Measurements from ENCODE around the gene GJB6.

The GJB6 gene

DNA sequence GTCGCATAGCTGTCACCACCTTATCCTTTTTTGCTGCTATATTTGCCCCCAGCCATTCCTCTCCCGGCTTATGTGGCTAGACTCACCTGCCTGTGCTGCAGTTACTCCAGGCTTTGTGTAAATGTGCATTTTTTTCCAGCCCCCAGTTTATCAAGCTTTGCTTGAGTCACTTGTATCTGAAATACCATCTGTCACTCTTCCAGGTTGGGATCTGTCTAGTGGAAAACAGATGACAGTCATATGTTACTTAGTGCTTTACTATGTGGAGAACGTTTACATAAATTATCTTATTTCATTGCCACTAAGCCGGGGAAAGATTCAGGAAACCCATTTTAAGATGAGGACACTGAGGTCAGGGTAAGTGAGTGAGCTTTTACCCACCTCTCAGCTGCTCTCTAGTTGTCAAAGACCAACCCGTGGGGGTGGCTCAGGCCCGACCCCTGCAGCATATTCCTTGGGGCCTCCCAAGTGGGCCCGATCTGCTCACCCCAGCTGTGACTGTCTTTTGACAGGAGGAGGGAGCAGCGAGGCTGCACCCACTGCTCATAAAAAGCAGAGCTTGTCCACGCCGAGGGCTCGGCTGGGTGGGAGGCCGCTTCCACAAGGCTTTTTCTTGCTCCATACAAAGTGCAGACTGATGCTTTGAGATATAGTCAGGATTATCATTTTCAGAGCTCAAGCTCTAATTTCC, 46.6 kb downstream of the GJB6 start:
- TF ChIP-seq GABPA (IDR thresholded peaks at IDR 0.05; ENCODE audit: low read depth) (no peak), CTCF (IDR thresholded peaks at IDR 0.05; ENCODE audit: insufficient read depth, low read length) (no peak), POLR2AphosphoS5 (IDR thresholded peaks at IDR 0.05; ENCODE audit: low read depth) (no peak), REST (IDR thresholded peaks at IDR 0.05; ENCODE audit: insufficient replicate concordance, low read depth) (no peak), SPI1 (IDR thresholded peaks at IDR 0.05; ENCODE audit: borderline replicate concordance, low read depth) (no peak)
- DNase-seq (ENCODE audit: low read depth in 1 of 2, low spot score in 1 of 2): no peak
- no peaks in the 10 kb centered on the region for H3K27me3 ChIP-seq (ENCODE audit: insufficient read depth, poor library complexity, severe bottlenecking)
- H3K27ac ChIP-seq (replicated peaks): no peak overlapping the region
- no peak overlapping the region for H3K4me3 ChIP-seq (replicated peaks; ENCODE audit: insufficient read depth, low read length)

- TF ChIP-seq SPI1 (IDR thresholded peaks at IDR 0.05; ENCODE audit: borderline replicate concordance, low read depth): no peak
- TF ChIP-seq CTCF (IDR thresholded peaks at IDR 0.05; ENCODE audit: insufficient read depth, low read length): peak; percentile 90
- Histone ChIP-seq H3K27ac (replicated peaks) (no peak overlapping the region), H3K27me3 (ENCODE audit: insufficient read depth, poor library complexity, severe bottlenecking) (no peaks in the 10 kb centered on the region), H3K4me3 (replicated peaks; ENCODE audit: insufficient read depth, low read length) (no peak overlapping the region)
- DNase-seq (ENCODE audit: low read depth in 1 of 2, low spot score in 1 of 2): peak; percentile 51 to 77
Measured at GRCh38 chr13:20182231-20182846, 49.8 kb downstream of the GJB6 start.

- DNase-seq (ENCODE audit: low read depth in 1 of 2, low spot score in 1 of 2): no peak
- Histone ChIP-seq H3K4me3 (replicated peaks; ENCODE audit: insufficient read depth, low read length) (no peak overlapping the region), H3K27ac (replicated peaks) (no peak overlapping the region), H3K27me3 (ENCODE audit: insufficient read depth, poor library complexity, severe bottlenecking) (no peaks in the 10 kb centered on the region)
- TF ChIP-seq CTCF (IDR thresholded peaks at IDR 0.05; ENCODE audit: insufficient read depth, low read length) (no peak), REST (IDR thresholded peaks at IDR 0.05; ENCODE audit: insufficient replicate concordance, low read depth) (no peak), GABPA (IDR thresholded peaks at IDR 0.05; ENCODE audit: low read depth) (no peak), SPI1 (IDR thresholded peaks at IDR 0.05; ENCODE audit: borderline replicate concordance, low read depth) (no peak), POLR2AphosphoS5 (IDR thresholded peaks at IDR 0.05; ENCODE audit: low read depth) (no peak)
Measured at GRCh38 chr13:20181188-20181587, 50.9 kb downstream of the GJB6 start.
